ENCODE measurements around the gene AP4B1.

The AP4B1 gene

DNA sequence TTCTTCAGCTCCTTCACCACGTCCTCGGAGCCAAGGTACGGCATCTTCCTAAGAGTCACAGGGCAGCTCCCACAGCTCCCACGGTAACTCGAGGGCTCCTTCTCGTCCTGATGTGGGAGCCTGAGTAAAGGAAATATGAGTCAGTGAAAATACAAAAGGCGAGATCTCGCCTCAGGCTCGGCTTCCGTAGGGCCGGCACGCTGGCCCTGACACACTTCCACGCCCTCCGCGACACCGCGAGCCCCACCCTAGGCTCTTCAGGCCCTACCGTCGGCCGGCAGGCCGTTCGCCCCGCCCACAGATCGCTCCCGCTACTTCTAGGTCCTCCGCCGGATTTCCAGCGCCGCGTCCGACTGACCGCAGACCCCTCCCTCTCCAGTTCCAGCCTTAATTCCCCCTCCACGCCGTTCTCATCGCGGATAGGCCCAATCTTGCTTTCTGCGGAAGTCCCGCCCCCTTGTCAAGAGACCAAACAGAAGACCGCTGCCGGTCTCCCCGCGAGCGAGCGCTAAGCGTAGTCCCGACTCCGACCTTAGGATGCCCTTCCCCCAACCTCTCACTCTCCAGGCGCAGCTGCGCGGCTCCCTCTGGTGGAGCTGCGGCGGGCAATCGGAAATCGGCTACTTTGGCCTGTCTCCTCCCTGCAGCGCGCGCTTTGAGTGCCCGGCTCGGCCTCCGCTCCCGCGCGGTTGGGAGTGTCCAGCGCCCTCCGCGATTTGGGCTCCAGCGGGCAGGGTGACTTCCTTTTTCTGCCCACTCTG, at the start of gene AP4B1, which contains the start of gene DCLRE1B:
AP4B1 (minus strand) TSS at position 126 of the 761 bp plus-strand sequence; CDS start at position 44, 82 bp downstream.
DCLRE1B (plus strand) TSS at position 653 of the 761 bp plus-strand sequence. CDS start 261 bp downstream, outside the sequence.
- peak within 1 kb of the TSS; percentile 94 for H3K4me3 ChIP-seq (ENCODE audit: insufficient read depth, low read length, poor library complexity, severe bottlenecking)
- peak within 1 kb of the TSS; percentile 79 for H3K4me2 ChIP-seq (ENCODE audit: low read depth, low read length, poor library complexity, severe bottlenecking)
- H2AFZ ChIP-seq (ENCODE audit: low read depth, low read length, severe bottlenecking), result peak within 1 kb of the TSS; percentile 95
- H3K79me2 ChIP-seq (ENCODE audit: insufficient read depth, low read length), result peaks cover 38% of the 10 kb centered on the region
- no peak for TF ChIP-seq EZH2phosphoT487 (conservative IDR thresholded peaks at IDR 0.05; ENCODE audit: low read length)
- peak; percentile 18 for TF ChIP-seq CTCF (IDR thresholded peaks at IDR 0.05; ENCODE audit: insufficient read depth, low read length, poor library complexity, severe bottlenecking)
- no peaks in the 10 kb centered on the region for H4K20me1 ChIP-seq (ENCODE audit: low read depth, low read length)
- no peaks in the 10 kb centered on the region for H3K9me3 ChIP-seq (ENCODE audit: insufficient read depth, low read length)
- peak within 1 kb of the TSS; percentile 91 for H3K9ac ChIP-seq (ENCODE audit: low read length)
- H3K36me3 ChIP-seq (ENCODE audit: low read length), result peaks cover 11% of the 10 kb centered on the region; the same call in 1 of the 2 replicates
- no peaks in the 10 kb centered on the region for H3K9me2 ChIP-seq (replicated peaks; ENCODE audit: insufficient read depth, low read length)
- H3F3A ChIP-seq (ENCODE audit: insufficient read depth), result no peaks in the 10 kb centered on the region
- H3K27ac ChIP-seq (ENCODE audit: low read depth, low read length), result peak within 1 kb of the TSS; percentile 78
- H3K27me3 ChIP-seq (ENCODE audit: low read length), result no peaks in the 10 kb centered on the region

- H3F3A ChIP-seq (ENCODE audit: insufficient read depth), result peaks cover 4% of the 10 kb centered on the region; the same call in 1 of the 2 replicates
- H3K27ac ChIP-seq (ENCODE audit: low read depth, low read length), result no peak overlapping the region
- H3K36me3 ChIP-seq (ENCODE audit: low read length), result peaks cover 15% of the 10 kb centered on the region; the same call in 1 of the 2 replicates
- peaks cover 58% of the 10 kb centered on the region for H3K79me2 ChIP-seq (ENCODE audit: insufficient read depth, low read length)
- H3K9me3 ChIP-seq (ENCODE audit: insufficient read depth, low read length), result no peaks in the 10 kb centered on the region
- H3K27me3 ChIP-seq (ENCODE audit: low read length), result no peaks in the 10 kb centered on the region
- no peak overlapping the region for H2AFZ ChIP-seq (ENCODE audit: low read depth, low read length, severe bottlenecking)
- H3K4me3 ChIP-seq (ENCODE audit: insufficient read depth, low read length, poor library complexity, severe bottlenecking), result no peak overlapping the region
- H3K9ac ChIP-seq (ENCODE audit: low read length), result no peak overlapping the region
- no peaks in the 10 kb centered on the region for H3K9me2 ChIP-seq (replicated peaks; ENCODE audit: insufficient read depth, low read length)
- no peaks in the 10 kb centered on the region for H4K20me1 ChIP-seq (ENCODE audit: low read depth, low read length)
- TF ChIP-seq EZH2phosphoT487 (conservative IDR thresholded peaks at IDR 0.05; ENCODE audit: low read length) (no peak), CTCF (IDR thresholded peaks at IDR 0.05; ENCODE audit: insufficient read depth, low read length, poor library complexity, severe bottlenecking) (no peak)
- no peak overlapping the region for H3K4me2 ChIP-seq (ENCODE audit: low read depth, low read length, poor library complexity, severe bottlenecking)
Observed at GRCh38 chr1:113951719-113952118, 47.1 kb upstream of the AP4B1 start.

- H3K4me2 ChIP-seq (ENCODE audit: low read depth, low read length, poor library complexity, severe bottlenecking), result no peak overlapping the region
- no peak overlapping the region for H2AFZ ChIP-seq (ENCODE audit: low read depth, low read length, severe bottlenecking)
- H3K27ac ChIP-seq (ENCODE audit: low read depth, low read length), result no peak overlapping the region
- H4K20me1 ChIP-seq (ENCODE audit: low read depth, low read length), result no peaks in the 10 kb centered on the region
- H3K36me3 ChIP-seq (ENCODE audit: low read length), result peaks cover 13% of the 10 kb centered on the region; the same call in 1 of the 2 replicates
- no peak overlapping the region for H3K9ac ChIP-seq (ENCODE audit: low read length)
- H3K9me2 ChIP-seq (replicated peaks; ENCODE audit: insufficient read depth, low read length), result no peaks in the 10 kb centered on the region
- TF ChIP-seq EZH2phosphoT487 (conservative IDR thresholded peaks at IDR 0.05; ENCODE audit: low read length) (no peak), CTCF (IDR thresholded peaks at IDR 0.05; ENCODE audit: insufficient read depth, low read length, poor library complexity, severe bottlenecking) (no peak)
- no peak overlapping the region for H3K4me3 ChIP-seq (ENCODE audit: insufficient read depth, low read length, poor library complexity, severe bottlenecking)
- no peaks in the 10 kb centered on the region for H3K27me3 ChIP-seq (ENCODE audit: low read length)
- peaks cover 67% of the 10 kb centered on the region for H3K79me2 ChIP-seq (ENCODE audit: insufficient read depth, low read length)
- H3K9me3 ChIP-seq (ENCODE audit: insufficient read depth, low read length), result no peaks in the 10 kb centered on the region
- H3F3A ChIP-seq (ENCODE audit: insufficient read depth), result peaks cover 9% of the 10 kb centered on the region; the same call in 1 of the 2 replicates
Observed at GRCh38 chr1:113950908-113951307, 46.3 kb upstream of the AP4B1 start.
